Right lobe of liver (tissue), 4 donors: Measurements from ENCODE around the gene SHISA6.

Source experiments
- CTCF ChIP-seq, 4 donors: fragments of 200-600 bp in 3 of 4; fragments of 450-650 bp in 1 of 4; IDR thresholded peaks; one replicate each; pipeline versions ENCODE4 v1.5.1 to v1.8.0; 2016 to 2022; ENCODE audit warnings: antibody characterized with exemption in 4 of 4, mild to moderate bottlenecking in 2 of 4
- POLR2A ChIP-seq: fragments of 450-650 bp; IDR thresholded peaks from one replicate; pipeline ENCODE4 v1.6.1; 2017; ENCODE audit warnings: antibody characterized with exemption, mild to moderate bottlenecking
- donor health status: DM: no; HTN: no; CAD: no.
- donor health status: DM: no; HTN: no; CAD: no.
- donor health status: DM: no; HTN: yes; CAD: no.

GRCh38 chr17:11495613-11496012 lies 254.6 kb downstream of the SHISA6 start:
- TF ChIP-seq POLR2A (no peak), CTCF (IDR thresholded peaks at IDR 0.05) (no peak)
